GM12873 (cell line): ENCODE data around the gene CDC14A.

Source experiments
- CTCF ChIP-seq: IDR thresholded peaks from 2 replicates; pipeline ENCODE4 v1.5.1; 2012; ENCODE audit warnings: low read depth, mild to moderate bottlenecking, moderate library complexity, low read length, control low read depth; ENCODE audit not compliant: insufficient read depth; ENCODE audit errors: missing control alignments

CDC14A gene

GRCh38 chr1:100343897-100344296 lies 8.4 kb upstream of the CDC14A start:
- no peak for TF ChIP-seq CTCF

- TF ChIP-seq CTCF, result no peak
These were observed 7.5 kb upstream of the CDC14A start for GRCh38 chr1:100344774-100345173.

GRCh38 chr1:100346387-100346786 lies 5.9 kb upstream of the CDC14A start:
- TF ChIP-seq CTCF, result no peak

GRCh38 chr1:100347009-100347966 lies 5.0 kb upstream of the CDC14A start:
- no peak for TF ChIP-seq CTCF

GRCh38 chr1:100348549-100349144 lies 3.7 kb upstream of the CDC14A start:
- TF ChIP-seq CTCF, result no peak

- no peak for TF ChIP-seq CTCF
These were observed 3.1 kb upstream of the CDC14A start for GRCh38 chr1:100349246-100349645.

- no peak for TF ChIP-seq CTCF
These were observed 1.6 kb upstream of the CDC14A start for GRCh38 chr1:100350787-100351094.
